Fibroblast of lung (primary cell): ENCODE data around the gene PSMB5. TPM values are rescaled to one million over a fixed set of nuclear protein-coding genes. Genes with fewer than 3 reads are reported as not detected.
"Not testable (repeated sequence)": the region's sequence is repeated elsewhere in the genome, so short reads cannot be mapped to it uniquely, and the experiment has no call there.

Experiments used
- DNase-seq, 2 donors: peaks; one replicate each; pipeline versions ENCODE4 v3.0.0 to v3.0.0-alpha.2; 2010; ENCODE audit warnings: low read depth in 2 of 2
- H2AFZ ChIP-seq: 2 replicates; pipeline ENCODE4 v1.5.1; 2012; ENCODE audit warnings: low read length, control low read depth, inconsistent platforms
- H3K27ac ChIP-seq: 2 replicates; pipeline ENCODE4 v1.5.1; 2011; ENCODE audit warnings: low read length, control low read depth; ENCODE audit not compliant: insufficient read depth
- H3K27me3 ChIP-seq: 2 replicates; pipeline ENCODE4 v1.5.1; 2011; ENCODE audit warnings: mild to moderate bottlenecking, low read length; ENCODE audit not compliant: control insufficient read depth, insufficient read depth
- H3K36me3 ChIP-seq: 2 replicates; pipeline ENCODE4 v1.5.1; 2011; ENCODE audit warnings: low read length; ENCODE audit not compliant: control insufficient read depth, insufficient read depth
- H3K4me1 ChIP-seq: 2 replicates; pipeline ENCODE4 v1.5.1; 2011; ENCODE audit warnings: low read length; ENCODE audit not compliant: control insufficient read depth, insufficient read depth; ENCODE audit errors: extremely low read depth
- H3K4me2 ChIP-seq: 2 replicates; pipeline ENCODE4 v1.5.1; 2011; ENCODE audit warnings: low read length, control low read depth; ENCODE audit not compliant: insufficient read depth; ENCODE audit errors: extremely low read depth
- H3K4me3 ChIP-seq, 4 experiments: fragments of 200-600 bp in 1 of 4; sonication (generic) in 1 of 4; replicated peaks in 1 of 4; 2 replicates each; pipeline ENCODE4 v1.5.1; 2011 to 2016; ENCODE audit warnings: low read length in 4 of 4, low read depth in 3 of 4, mild to moderate bottlenecking in 3 of 4, control low read depth in 2 of 4, inconsistent platforms in 1 of 4, mixed read lengths in 1 of 4; ENCODE audit not compliant: insufficient read depth in 1 of 4; ENCODE audit errors: control extremely low read depth in 1 of 4
- H3K79me2 ChIP-seq: 2 replicates; pipeline ENCODE4 v1.5.1; 2012; ENCODE audit warnings: mild to moderate bottlenecking, low read length, inconsistent platforms; ENCODE audit not compliant: control insufficient read depth, insufficient read depth
- H3K9ac ChIP-seq: 2 replicates; pipeline ENCODE4 v1.5.1; 2011; ENCODE audit warnings: mild to moderate bottlenecking, low read length, control low read depth; ENCODE audit not compliant: insufficient read depth
- H3K9me3 ChIP-seq: 2 replicates; pipeline ENCODE4 v1.5.1; 2012; ENCODE audit warnings: low read depth, low read length; ENCODE audit not compliant: control insufficient read depth, insufficient read depth
- H4K20me1 ChIP-seq: 2 replicates; pipeline ENCODE4 v1.5.1; 2011; ENCODE audit warnings: low read length; ENCODE audit not compliant: control insufficient read depth, insufficient read depth; ENCODE audit errors: extremely low read depth
- CTCF ChIP-seq, 2 donors: IDR thresholded peaks in 1 of 2; conservative IDR thresholded peaks in 1 of 2; 1 replicate in 1 of 2; 2 replicates in 1 of 2; pipeline ENCODE4 v1.5.1; 2011 to 2012; ENCODE audit warnings: low read length in 2 of 2, control low read depth in 1 of 2, inconsistent platforms in 1 of 2, low read depth in 1 of 2, mild to moderate bottlenecking in 1 of 2
- EZH2 ChIP-seq: IDR thresholded peaks from 2 replicates; pipeline ENCODE4 v1.5.1; 2012; ENCODE audit warnings: low read length, control low read depth, mild to moderate bottlenecking; ENCODE audit errors: missing control alignments
- polyA plus RNA-seq, 2 donors: library from polyadenylated mRNA; depleted of rRNA in 1 of 2; stranded (reverse) in 1 of 2; unstranded in 1 of 2; fragments of >200 nt; gene quantifications; 2 replicates each; pipeline ENCODE4 v1.2.1, GENCODE V29; 2011 to 2012; ENCODE audit warnings: missing spikeins in 1 of 2
- total RNA-seq: library from RNA; depleted of rRNA; stranded (reverse); fragments of >200 nt; gene quantifications from 2 replicates; pipeline ENCODE4 v1.2.1, GENCODE V29; 2014

The PSMB5 gene
- total and polyA plus RNA-seq, 2 donors (not counting 1 experiment from before 2014, with no cell fraction given), result 166 to 237 TPM

- Histone ChIP-seq H3K36me3 (no peaks in the 10 kb centered on the region), H4K20me1 (no peaks in the 10 kb centered on the region), H2AFZ (no peak overlapping the region), H3K27me3 (no peaks in the 10 kb centered on the region), H3K9me3 (no peaks in the 10 kb centered on the region), H3K4me2 (no peak overlapping the region), H3K79me2 (no peaks in the 10 kb centered on the region), H3K4me3 (no peak overlapping the region), H3K4me1 (no peaks in the 10 kb centered on the region), H3K9ac (no peak overlapping the region), H3K27ac (no peak overlapping the region)
- TF ChIP-seq CTCF (conservative IDR thresholded peaks at IDR 0.05 in 1 of 2, IDR thresholded peaks at IDR 0.05 in 1 of 2; ENCODE audit: low read depth in 1 of 2, low read length in 2 of 2) (no peak), EZH2 (no peak)
- DNase-seq, result no peak
These were observed 17.6 kb downstream of the PSMB5 start for GRCh38 chr14:23017091-23017490.

- Histone ChIP-seq H3K4me1 (no peaks in the 10 kb centered on the region), H3K4me2 (no peak overlapping the region), H3K4me3 (no peak overlapping the region), H3K27ac (no peak overlapping the region), H3K9me3 (no peaks in the 10 kb centered on the region), H3K9ac (no peak overlapping the region), H4K20me1 (no peaks in the 10 kb centered on the region), H3K27me3 (no peaks in the 10 kb centered on the region), H3K36me3 (no peaks in the 10 kb centered on the region), H2AFZ (no peak overlapping the region), H3K79me2 (no peaks in the 10 kb centered on the region)
- TF ChIP-seq CTCF (conservative IDR thresholded peaks at IDR 0.05 in 1 of 2, IDR thresholded peaks at IDR 0.05 in 1 of 2; ENCODE audit: low read depth in 1 of 2, low read length in 2 of 2) (no peak), EZH2 (no peak)
- no peak for DNase-seq
These were observed 19.1 kb downstream of the PSMB5 start for GRCh38 chr14:23015618-23016017.

- not testable (repeated sequence) for H4K20me1 ChIP-seq, H2AFZ ChIP-seq, H3K79me2 ChIP-seq, H3K4me2 ChIP-seq, H3K27ac ChIP-seq, H3K9ac ChIP-seq, DNase-seq, H3K36me3 ChIP-seq, H3K4me1 ChIP-seq, H3K27me3 ChIP-seq, H3K4me3 ChIP-seq, H3K9me3 ChIP-seq
These were observed 21.0 kb downstream of the PSMB5 start for GRCh38 chr14:23013749-23014054.
